Esophagus squamous epithelium (tissue), 4 donors: ENCODE results near the gene TBPL2.

Experiments
- POLR2A ChIP-seq, 4 donors: fragments of 450-650 bp; IDR thresholded peaks; one replicate each; pipeline ENCODE4 v1.6.1; 2017; ENCODE audit warnings: antibody characterized with exemption in 4 of 4, mild to moderate bottlenecking in 4 of 4, moderate library complexity in 3 of 4
- TF ChIP-seq, protein P1 (sequence below), 6 experiments: fragments of 450-650 bp in 4 of 6; fragments of 200-600 bp in 2 of 6; sonication (generic) in 2 of 6; IDR thresholded peaks; one replicate each; pipeline ENCODE4 v1.5.1; 2016 to 2019; ENCODE audit warnings: antibody characterized with exemption in 6 of 6, mild to moderate bottlenecking in 4 of 6, moderate library complexity in 4 of 6

DNA sequence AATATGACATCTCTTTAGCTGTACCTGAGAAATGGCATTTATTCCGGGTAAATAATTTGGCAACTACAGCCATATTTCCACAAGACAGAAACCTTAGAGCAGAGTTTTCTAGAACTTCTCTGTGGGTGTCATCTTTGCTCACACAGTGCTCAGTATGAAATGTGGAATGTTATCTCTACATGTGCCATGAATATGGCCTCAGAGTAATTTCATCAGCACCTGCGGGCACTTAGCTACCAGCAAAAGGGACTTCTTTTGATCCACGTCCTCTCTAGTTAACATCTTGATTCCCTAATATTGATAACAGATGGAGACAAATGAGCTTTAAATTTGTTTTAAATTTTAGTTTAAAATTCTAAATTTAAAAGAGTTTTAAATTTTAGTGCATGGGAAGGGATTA is 25.9 kb downstream of the TBPL2 start:
- TF ChIP-seq, protein P1, sequence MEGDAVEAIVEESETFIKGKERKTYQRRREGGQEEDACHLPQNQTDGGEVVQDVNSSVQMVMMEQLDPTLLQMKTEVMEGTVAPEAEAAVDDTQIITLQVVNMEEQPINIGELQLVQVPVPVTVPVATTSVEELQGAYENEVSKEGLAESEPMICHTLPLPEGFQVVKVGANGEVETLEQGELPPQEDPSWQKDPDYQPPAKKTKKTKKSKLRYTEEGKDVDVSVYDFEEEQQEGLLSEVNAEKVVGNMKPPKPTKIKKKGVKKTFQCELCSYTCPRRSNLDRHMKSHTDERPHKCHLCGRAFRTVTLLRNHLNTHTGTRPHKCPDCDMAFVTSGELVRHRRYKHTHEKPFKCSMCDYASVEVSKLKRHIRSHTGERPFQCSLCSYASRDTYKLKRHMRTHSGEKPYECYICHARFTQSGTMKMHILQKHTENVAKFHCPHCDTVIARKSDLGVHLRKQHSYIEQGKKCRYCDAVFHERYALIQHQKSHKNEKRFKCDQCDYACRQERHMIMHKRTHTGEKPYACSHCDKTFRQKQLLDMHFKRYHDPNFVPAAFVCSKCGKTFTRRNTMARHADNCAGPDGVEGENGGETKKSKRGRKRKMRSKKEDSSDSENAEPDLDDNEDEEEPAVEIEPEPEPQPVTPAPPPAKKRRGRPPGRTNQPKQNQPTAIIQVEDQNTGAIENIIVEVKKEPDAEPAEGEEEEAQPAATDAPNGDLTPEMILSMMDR (IDR thresholded peaks at IDR 0.05): no peak
- TF ChIP-seq POLR2A (IDR thresholded peaks at IDR 0.05): no peak
